ENCODE measurements around the gene AGRN. TPM values are rescaled to one million over a fixed set of nuclear protein-coding genes. Genes with fewer than 3 reads are reported as not detected.
"Not testable (repeated sequence)": the region's sequence is repeated elsewhere in the genome, so short reads cannot be mapped to it uniquely, and the experiment has no call there.

AGRN gene
- total RNA-seq, 4 donors from 2014 or later: 68.3 to 147 (median 129) TPM

- WGBS, 2 donors: 96% methylated on average over 10 of the region's 10 CpGs
- Histone ChIP-seq H3K36me3 (no peaks in the 10 kb centered on the region), H3K27me3 (no peaks in the 10 kb centered on the region), H3K27ac (no peak overlapping the region), H3K4me1 (no peaks in the 10 kb centered on the region), H3K4me3 (replicated peaks in 1 of 3) (no peak overlapping the region), H3K9me3 (no peaks in the 10 kb centered on the region)
- no peak for TF ChIP-seq POLR2A (IDR thresholded peaks at IDR 0.05)
- no peak for TF ChIP-seq CTCF (IDR thresholded peaks at IDR 0.05)
- DNase-seq: no peak
- intact Hi-C loops (cut with DNase I): no loop called here
These were observed 28.0 kb upstream of the AGRN start for GRCh38 chr1:991895-992294.

- no peak overlapping the region for H3K4me3 ChIP-seq (replicated peaks in 1 of 3)
- DNase-seq: no peak
- no peaks in the 10 kb centered on the region for H3K36me3 ChIP-seq
- H3K4me1 ChIP-seq: no peaks in the 10 kb centered on the region
- 92 to 95% methylated on average over 7 of the region's 7 CpGs for WGBS, 2 donors
- no peaks in the 10 kb centered on the region for H3K27me3 ChIP-seq
- intact Hi-C loops (cut with DNase I): no loop called here
- H3K9me3 ChIP-seq: no peaks in the 10 kb centered on the region
- TF ChIP-seq POLR2A (IDR thresholded peaks at IDR 0.05): no peak
- TF ChIP-seq CTCF (IDR thresholded peaks at IDR 0.05): no peak
- no peak overlapping the region for H3K27ac ChIP-seq
These were observed 27.6 kb upstream of the AGRN start for GRCh38 chr1:992362-992761.

GRCh38 chr1:993379-993995 lies 26.4 kb upstream of the AGRN start:
- intact Hi-C loops (cut with DNase I): no loop called here
- Histone ChIP-seq H3K4me3 (replicated peaks in 1 of 3) (no peak overlapping the region), H3K36me3 (no peaks in the 10 kb centered on the region), H3K9me3 (no peaks in the 10 kb centered on the region), H3K27me3 (no peaks in the 10 kb centered on the region), H3K4me1 (peaks cover 0 to 4% of the 10 kb centered on the region in 2 donors), H3K27ac (no peak overlapping the region)
- DNase-seq: no peak
- 76 to 81% methylated on average over 11 to 12 of the region's 15 CpGs for WGBS, 2 donors
- TF ChIP-seq POLR2A (IDR thresholded peaks at IDR 0.05): no peak

DNA sequence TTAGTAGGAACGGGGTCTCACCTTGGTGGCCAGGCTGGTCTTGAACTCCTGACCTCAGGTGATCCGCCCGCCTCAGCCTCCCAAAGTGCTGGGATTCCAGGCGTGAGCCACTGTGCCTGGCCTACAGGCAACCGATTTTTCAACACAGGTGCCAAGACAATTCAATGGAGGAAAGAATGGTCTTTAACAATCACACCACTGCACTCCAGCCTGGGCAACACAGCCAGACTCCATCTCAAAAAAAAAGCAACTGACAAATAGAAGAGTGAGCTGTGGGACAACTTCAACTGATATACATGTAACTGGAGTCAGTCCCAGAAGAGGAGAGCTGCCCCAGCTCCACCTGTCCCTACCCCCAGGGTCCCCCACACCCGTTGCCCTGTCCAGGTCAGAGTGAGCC lies 25.4 kb upstream of the AGRN start:
- DNase-seq; H3K4me3 ChIP-seq (replicated peaks in 1 of 3); H3K9me3 ChIP-seq; H3K36me3 ChIP-seq; intact Hi-C loops (cut with DNase I); H3K27ac ChIP-seq; H3K27me3 ChIP-seq: not testable (repeated sequence)
- WGBS, 2 donors: 89 to 91% methylated on average over 6 of the region's 6 CpGs
- peaks cover 3 to 13% of the 10 kb centered on the region in 2 donors for H3K4me1 ChIP-seq

- H3K4me3 ChIP-seq (replicated peaks in 1 of 3): no peak overlapping the region
- WGBS, 2 donors: 30 to 33% methylated on average over 14 to 24 of the region's 30 CpGs
- no peaks in the 10 kb centered on the region for H3K27me3 ChIP-seq
- peaks cover 10 to 18% of the 10 kb centered on the region in 2 donors for H3K4me1 ChIP-seq
- DNase-seq: no peak
- no peak overlapping the region for H3K27ac ChIP-seq
- no peak for TF ChIP-seq CTCF (IDR thresholded peaks at IDR 0.05)
- TF ChIP-seq POLR2A (IDR thresholded peaks at IDR 0.05): no peak
- intact Hi-C loops (cut with DNase I): no loop called here
- no peaks in the 10 kb centered on the region for H3K36me3 ChIP-seq
- no peaks in the 10 kb centered on the region for H3K9me3 ChIP-seq
These were observed 24.0 kb upstream of the AGRN start for GRCh38 chr1:995665-996633.

Measured in thyroid gland (tissue), 4 donors.